Right ventricle myocardium superior (tissue), 1 donor: Measurements from ENCODE around the gene SRPRB. TPM values are rescaled to one million over a fixed set of nuclear protein-coding genes. Genes with fewer than 3 reads are reported as not detected.
A peak's percentile ranks its signal among the peaks of the same experiment; 100 is the strongest.

Experiments
- ATAC-seq: fragments of 200-7000 bp; cut with Tn5 transposase; one replicate; pipeline ENCODE4 v1.9.1; 2020; ENCODE audit warnings: mild to moderate bottlenecking; ENCODE audit not compliant: poor library complexity
- DNase-seq: peaks from one replicate; pipeline ENCODE4 v3.0.0-alpha.2; 2020
- intact Hi-C: fragments of 100-400 bp; cut with DNase I; formaldehyde crosslinking; loops from one replicate; pipeline ENCODE4 v1.11.2; 2022
- total RNA-seq: library from RNA; stranded (reverse); fragmentation: NEBNext Ultra II Directional; extraction: Animal tissue kit (Norgen Biotek cat#: 25700); gene quantifications from one replicate; pipeline ENCODE4 v1.2.1, GENCODE V29; 2021
- donor health status: DM: no; HTN: yes; CAD: no; lungs with severe emphysema.

SRPRB gene
- total RNA-seq, 1 donor from 2014 or later: 26.4 TPM

DNA sequence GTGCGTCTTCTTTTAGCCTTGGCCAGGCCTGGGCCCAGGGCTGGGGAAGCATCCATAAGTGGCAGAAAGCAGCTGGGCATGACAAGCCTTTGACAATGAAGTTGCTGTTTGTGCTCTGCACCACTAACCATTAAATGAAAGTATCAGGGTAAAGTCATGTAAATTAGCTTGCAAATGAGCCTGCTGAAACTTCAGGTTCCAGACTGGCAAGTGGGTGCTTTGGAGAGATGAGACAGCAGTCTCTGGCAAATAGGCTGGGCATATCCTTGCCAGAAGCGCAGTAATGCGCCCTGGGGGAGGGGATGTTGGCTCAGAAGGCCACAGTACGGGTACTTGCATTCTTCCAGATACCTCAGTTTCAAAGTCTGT lies 49.4 kb downstream of the SRPRB start:
- intact Hi-C loops: no loop called here
- ATAC-seq (no peak), DNase-seq (no peak)

DNA sequence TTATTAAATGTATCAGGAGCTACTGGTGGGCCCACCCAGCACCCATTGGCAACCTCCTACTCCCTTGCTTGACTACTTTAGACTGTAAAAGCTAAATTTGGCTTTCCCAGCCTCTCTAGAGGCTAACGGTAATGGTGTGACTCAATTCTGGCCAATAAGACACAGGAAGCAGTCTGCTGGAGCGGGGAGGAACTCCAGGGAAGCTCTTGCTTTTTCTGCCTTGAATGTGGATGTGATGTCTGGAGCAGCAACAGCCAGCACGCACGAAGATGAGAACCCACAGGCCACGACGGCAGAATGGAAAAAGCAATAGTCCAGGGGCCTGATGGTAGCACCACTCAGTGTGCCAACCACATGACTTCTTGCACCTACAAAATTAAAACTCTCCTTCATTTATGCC lies 50.2 kb downstream of the SRPRB start:
- ATAC-seq (no peak), DNase-seq (no peak)
- intact Hi-C loops: no loop called here

DNA sequence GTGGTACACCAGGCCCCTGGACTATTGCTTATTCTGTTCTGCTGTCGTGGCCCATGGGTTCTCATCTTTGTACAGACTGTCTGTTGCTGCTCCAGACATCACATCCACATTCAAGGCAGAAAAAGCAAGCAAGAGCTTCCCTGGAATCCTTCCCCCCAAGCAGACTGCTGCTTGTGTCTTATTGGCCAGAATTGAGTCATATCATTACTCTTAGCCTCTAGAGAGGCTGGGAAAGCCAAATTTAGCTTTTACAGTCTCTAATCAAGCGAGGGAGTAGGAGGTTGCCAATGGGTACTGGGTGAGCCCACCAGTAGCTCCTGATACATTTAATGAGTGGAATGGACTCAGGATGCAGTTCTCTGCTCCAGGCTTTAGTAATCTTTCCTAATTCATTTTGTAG lies 50.7 kb downstream of the SRPRB start:
- DNase-seq (no peak), ATAC-seq (no peak)
- intact Hi-C loops: no loop called here

DNA sequence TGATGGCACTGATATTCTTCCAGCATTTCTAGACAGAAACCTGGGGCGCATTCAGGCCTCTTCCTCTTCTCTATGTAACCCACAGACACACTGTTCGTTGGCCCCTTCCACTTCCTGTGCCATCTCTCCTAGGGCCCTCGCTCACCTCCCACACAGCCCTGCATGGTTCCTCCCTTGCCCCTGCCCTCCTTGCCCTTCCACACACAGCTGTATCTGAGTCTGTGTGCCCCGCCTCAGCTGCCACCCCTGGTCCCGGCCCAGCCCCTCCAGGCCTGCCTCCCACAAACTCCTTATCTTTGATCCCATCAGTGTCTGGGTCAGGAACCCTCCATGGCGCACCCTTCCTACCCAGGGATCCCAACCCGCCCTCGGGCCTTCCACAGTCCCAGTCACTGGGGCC lies 52.2 kb downstream of the SRPRB start:
- intact Hi-C loops: no loop called here
- DNase-seq (no peak), ATAC-seq (no peak)

DNA sequence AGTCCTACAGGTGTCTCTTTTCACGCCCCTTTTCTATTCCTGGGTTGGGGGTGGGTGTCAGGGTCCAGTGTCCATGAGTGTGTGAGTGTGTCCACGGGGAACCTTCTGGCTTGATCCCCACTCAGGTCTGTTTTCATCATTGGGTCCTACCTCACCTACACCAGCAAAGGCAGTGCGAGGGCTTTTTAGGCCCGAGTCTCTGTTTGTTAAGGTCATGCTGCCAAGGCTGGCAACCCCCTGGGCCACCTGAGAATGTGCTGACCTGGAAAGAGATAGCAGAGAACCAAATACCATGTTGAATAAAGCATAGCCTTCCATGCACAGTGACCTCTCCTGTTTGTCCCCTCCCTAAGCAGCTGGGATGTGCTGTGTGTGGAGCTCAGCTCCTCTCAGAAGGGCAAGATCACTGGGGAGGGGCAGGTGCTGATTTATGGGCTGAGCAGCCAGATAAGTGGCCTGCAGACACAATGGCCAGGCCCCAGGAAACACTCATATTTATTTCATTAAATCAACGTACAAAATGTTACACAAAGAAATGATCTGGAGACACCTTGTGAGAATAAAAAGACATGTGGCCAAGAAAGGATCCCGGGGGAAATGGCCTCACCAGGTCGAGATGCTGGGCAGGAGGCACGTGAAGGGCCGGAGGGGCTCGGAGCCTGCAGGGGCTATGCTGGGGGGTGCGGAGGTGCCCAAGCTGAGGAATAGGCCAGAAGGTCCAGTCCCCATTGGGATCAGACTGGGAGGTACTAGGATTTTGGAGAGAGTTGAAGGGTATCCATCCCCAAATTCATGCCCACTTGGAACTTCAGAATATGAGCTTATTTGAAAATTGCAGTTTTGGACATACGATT lies 54.0 kb downstream of the SRPRB start:
- ATAC-seq (peak; percentile 52), DNase-seq (no peak)
- intact Hi-C loops: no loop called here

DNA sequence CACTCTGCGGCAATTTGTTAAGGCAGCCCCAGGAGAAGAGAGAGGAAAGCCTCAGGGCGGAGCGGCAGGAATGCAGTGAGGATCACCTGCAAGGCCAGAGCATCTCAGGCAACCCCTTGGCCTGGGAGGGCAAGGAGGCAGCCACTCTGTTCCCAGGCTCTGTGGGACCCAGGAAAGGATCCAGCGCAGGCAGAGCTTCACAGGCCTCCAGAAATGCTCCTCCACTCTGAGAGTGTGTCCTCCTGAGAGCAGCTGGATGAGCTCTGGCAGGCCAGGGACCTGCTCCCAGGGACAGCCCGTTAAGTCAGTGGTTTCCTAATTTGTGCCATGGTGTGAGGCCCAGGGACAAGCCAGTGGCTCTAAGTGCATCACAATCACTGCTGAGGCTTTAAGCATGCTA lies 54.9 kb downstream of the SRPRB start:
- ATAC-seq (no peak), DNase-seq (no peak)
- intact Hi-C loops: no loop called here

DNA sequence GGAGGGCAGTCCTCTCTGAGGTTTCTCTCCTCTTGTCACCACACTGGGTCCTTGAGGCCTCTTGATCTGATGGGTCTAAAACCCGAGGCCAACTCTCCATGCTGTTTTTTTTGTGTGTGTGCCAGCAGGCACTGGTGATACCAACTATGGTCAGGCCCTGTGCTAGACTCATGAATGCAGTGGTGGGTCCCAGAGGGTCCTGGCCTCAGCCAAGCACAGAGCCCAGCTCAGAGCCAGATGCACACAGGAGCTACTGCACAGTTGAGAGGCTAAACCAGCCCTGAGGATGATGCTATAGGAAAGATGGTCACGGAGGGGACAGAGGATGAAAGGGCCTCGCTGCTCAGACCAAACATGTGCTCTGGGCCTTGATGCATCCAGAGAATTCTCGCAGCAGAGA lies 56.5 kb downstream of the SRPRB start:
- DNase-seq (no peak), ATAC-seq (no peak)
- intact Hi-C loops: no loop called here

DNA sequence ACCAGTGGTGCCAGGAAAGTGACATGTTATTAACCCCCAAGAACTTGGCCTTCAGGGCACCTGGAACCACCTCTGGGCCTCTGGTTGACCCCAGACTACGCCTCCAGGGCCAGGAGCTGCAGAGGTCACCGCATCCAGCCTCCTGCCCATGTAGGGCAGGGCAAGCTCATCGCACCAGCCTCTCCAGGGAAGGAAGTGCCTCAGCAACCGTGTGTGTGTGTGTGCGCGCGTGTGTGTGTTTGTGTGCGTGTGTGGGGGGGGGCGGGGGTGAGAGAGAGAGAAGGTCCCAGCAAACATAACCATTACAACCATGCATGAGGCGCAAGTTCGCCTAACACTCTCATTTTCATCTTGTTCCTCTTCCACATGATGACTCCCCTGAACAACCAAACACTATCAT lies 58.3 kb downstream of the SRPRB start:
- intact Hi-C loops: no loop called here
- DNase-seq: no peak
- ATAC-seq: no peak

DNA sequence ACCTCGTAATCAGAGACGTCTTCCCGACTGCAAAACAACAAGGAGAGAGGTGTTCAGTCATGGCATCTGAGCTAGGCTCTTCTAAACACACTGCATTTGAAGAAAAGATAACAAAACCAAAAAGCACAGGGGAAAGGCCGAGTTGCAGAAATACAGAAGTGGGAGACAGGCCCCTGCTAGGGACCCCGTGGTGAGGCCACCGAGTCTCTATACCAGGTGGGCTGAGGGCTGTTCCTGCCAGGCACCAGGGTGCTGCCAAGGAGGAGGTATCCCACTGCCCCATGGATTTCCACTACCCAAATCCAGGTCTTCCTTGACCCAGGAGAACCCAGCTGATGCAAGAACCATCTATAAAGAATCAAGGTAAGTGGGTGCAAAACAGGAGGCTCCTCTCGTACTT lies 59.0 kb downstream of the SRPRB start:
- ATAC-seq (no peak), DNase-seq (no peak)
- intact Hi-C loops: no loop called here

DNA sequence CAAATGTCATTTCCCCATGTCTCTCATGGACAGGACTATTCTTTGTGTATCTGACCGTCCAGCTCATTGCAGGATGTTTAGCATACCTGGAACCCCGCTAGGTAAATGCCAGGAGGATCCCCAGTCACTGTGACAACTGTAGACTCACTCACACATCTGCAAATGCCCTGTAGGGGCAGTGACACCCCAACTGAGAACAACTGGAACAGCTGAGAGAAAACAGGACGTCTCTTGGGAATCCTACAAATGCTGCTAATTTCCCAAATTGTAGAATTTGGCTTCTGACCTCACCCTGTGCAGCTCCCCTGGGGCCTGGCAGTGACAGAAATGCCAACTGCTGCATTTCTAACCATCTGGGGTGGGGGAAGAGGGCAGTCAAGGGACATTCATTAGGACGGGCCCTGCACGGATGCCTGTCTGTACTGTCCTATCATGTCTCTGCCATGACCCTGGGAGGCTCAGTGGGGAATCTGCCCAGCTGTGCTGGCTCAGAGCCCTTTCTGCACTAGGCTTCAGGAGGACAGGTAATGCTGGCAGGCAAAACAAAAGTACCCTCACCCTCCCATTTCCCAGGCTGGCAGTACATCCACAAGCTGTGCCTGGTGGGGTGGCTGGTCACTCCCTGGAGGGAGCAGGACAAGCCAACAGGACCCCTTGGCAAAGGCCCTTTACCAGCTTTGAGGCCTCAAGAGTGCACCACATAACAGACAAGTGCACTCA lies 59.7 kb downstream of the SRPRB start:
- DNase-seq (no peak), ATAC-seq (no peak)
- intact Hi-C loops: no loop called here

DNA sequence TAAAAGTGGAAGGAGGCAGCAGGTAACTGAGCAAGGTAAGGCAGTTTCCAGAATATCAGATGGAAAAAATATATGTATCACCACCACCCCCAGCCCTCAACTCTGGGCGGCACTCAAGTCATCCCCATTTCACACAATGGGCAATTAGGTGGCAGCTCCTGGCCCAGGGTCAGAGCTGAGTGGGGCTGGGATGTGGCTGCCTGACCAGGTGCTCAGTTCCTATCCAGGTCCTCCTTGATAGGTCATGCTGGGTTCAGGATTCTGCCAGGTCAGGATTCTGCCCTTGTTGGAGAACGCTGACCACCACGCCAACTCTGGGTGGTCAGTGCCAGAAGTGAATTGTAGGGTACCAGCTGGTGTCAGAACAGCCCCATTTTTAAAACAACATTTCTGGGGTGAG lies 60.5 kb downstream of the SRPRB start:
- intact Hi-C loops: no loop called here
- DNase-seq (no peak), ATAC-seq (no peak)

DNA sequence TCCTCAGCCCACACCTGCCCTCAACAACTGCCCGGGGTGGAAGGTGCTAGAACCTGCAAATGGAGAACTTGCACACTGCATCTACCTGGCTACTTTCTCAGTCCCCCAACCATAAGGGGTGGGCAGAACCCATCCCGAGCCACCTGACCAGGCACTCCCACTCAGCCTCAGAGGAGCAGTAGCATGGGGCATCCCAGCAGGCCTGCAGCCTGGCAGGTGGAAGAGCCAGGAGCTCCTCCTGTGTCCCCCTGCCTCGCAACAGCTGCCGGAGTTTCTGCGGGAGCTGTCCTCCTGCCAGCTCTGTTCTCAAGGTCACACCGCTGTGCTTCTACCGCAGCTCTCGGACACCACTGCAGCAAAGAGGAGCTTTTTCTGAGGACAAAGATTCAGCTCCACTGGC lies 62.6 kb downstream of the SRPRB start:
- ATAC-seq: peak; percentile 73
- intact Hi-C loops: no loop called here
- DNase-seq: no peak

DNA sequence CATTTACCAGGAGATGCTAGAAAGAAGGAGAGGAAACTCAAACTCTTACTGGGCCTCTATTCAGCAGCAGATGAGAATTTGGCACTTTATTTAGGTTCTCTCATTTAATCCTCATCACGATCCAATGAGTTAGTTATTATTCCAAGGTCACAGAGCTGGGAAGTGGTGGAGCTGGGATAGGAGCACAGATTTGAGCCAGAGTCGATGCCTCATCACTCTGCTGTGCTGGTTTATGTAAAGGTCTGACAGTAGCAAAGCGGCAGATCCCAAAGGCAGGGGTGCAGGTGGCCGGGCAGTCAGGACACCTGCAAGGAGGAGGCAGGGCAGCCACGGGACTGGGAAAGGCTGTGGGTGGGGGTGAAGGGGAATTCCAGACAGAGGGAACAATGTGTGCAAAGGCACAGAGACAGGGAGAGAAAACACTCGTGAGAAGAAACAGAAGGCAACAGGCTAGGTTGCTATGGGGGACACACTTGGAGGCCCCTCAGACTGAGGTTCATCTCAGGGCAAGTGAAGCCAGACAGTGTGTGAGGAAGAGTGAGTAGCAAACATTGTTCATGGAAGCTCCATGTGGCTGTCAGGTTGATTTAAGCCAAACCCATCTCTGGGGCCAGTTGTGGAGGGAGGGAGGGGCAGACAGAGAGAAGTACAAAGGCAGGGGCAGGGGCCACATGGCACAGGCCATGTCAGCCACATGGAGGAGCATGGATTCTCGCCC lies 63.3 kb downstream of the SRPRB start:
- no peak for DNase-seq
- peak; percentile 61 for ATAC-seq
- intact Hi-C loops: no loop called here

DNA sequence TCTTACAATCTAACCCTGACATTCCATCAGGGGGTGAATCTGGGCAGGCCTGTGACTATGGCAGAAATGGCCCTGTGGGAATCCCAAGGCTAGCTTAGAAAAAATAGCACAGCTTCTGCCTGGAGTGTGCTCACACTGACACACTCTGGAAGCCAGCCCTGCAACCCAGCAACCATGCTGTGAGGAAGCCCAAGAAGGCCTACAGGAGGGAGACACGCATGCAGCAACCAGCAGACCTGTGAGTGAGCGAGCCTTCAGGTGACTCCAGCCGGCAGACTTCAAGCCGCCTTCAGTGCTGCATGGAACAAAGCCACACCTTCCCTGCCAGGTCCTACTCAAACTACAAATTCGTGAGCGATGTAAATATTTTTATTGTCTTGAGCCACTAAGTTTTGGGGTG lies 64.0 kb downstream of the SRPRB start:
- intact Hi-C loops: no loop called here
- DNase-seq (no peak), ATAC-seq (no peak)

DNA sequence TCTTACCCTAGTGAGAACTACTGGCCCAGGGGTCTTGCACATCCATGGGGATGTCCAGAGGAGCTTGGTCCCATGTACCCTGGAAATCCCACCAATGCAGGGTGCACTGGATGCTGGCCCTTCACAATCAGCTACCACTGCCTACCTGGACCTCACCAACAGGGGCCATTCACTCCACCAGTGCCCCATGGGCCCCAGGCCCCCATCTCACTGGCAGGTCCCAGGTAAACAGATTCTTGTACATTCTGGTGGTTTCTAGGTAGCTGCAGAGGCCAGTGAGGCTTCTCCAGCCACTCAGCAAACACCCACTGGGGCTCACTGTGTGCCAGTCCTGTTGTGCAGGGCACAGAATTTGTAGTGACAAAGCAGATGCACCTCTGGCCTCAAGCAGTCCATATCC lies 65.2 kb downstream of the SRPRB start:
- ATAC-seq (no peak), DNase-seq (no peak)
- intact Hi-C loops: no loop called here

Other genes with a start within 250 kb of the SRPRB start
- 145 TPM for gene CDV3, start 232.1 kb upstream of the SRPRB start, total RNA-seq
- 10.0 TPM for gene TOPBP1, start 143.9 kb upstream of the SRPRB start, total RNA-seq
- 5.6 TPM for gene TF, start 59.4 kb upstream of the SRPRB start, total RNA-seq
- gene RAB6B, start 90.1 kb downstream of the SRPRB start, total RNA-seq: 48.5 TPM
- 8.3 TPM for gene SLCO2A1, start 224.1 kb downstream of the SRPRB start, total RNA-seq